Measurements from ENCODE around the gene SSH2. TPM values are rescaled to one million over a fixed set of nuclear protein-coding genes. Genes with fewer than 3 reads are reported as not detected.

Gene SSH2
- polyA plus RNA-seq, 1 of the 3 experiments (the other 2 are of a cell fraction), result 8.8 TPM

GRCh38 chr17:29740017-29740416 lies 190.0 kb downstream of the SSH2 start:
- Histone ChIP-seq H3K9ac (no peak overlapping the region), H3K4me3 (ENCODE audit: low read depth in 2 of 2, low read length in 1 of 2) (no peak overlapping the region), H3K27me3 (ENCODE audit: insufficient read depth) (no peaks in the 10 kb centered on the region), H3K36me3 (replicated peaks in 1 of 2; ENCODE audit: control insufficient read depth in 1 of 2, insufficient read depth in 2 of 2, low read length in 1 of 2) (peaks cover 0 to 6% of the 10 kb centered on the region in 2 experiments), H2AFZ (ENCODE audit: low read depth) (no peak overlapping the region), H3F3A (replicated peaks; ENCODE audit: insufficient read depth) (no peaks in the 10 kb centered on the region), H3K9me2 (no peaks in the 10 kb centered on the region), H3K4me1 (ENCODE audit: control insufficient read depth in 1 of 2, insufficient read depth in 2 of 2, low read depth in 1 of 2, low read length in 1 of 2) (peaks cover 23 to 24% of the 10 kb centered on the region in 2 experiments; a peak in 3 of 4 replicates), H4K20me1 (ENCODE audit: insufficient read depth) (no peaks in the 10 kb centered on the region), H3K79me2 (ENCODE audit: insufficient read depth) (peaks cover 7% of the 10 kb centered on the region; the same call in 1 of the 2 replicates), H3K9me3 (no peaks in the 10 kb centered on the region), H3K4me2 (no peak overlapping the region), H3K27ac (ENCODE audit: low read depth in 2 of 2, low read length in 1 of 2) (peak overlapping the region in 1 of 2 experiments; percentile 85; a peak in 2 of 4 replicates)
- CTCF ChIA-PET, result no interaction called here
- POLR2A ChIA-PET, result no interaction called here
- DNase-seq, result peak; percentile 42
- whole genome bisulfite sequencing (ENCODE audit: low lambda C conversion rate), result 82% methylated on average over 3 of the region's 4 CpGs
- TF ChIP-seq GATA2 (CRISPR knock-in tag; IDR thresholded peaks at IDR 0.05), result peak; percentile 54; the same call in 1 of the 2 replicates
- TF ChIP-seq REST (IDR thresholded peaks at IDR 0.05; ENCODE audit: low read depth, low read length), result no peak
- no peak for TF ChIP-seq RAD21 (IDR thresholded peaks at IDR 0.05; ENCODE audit: low read length)

DNA sequence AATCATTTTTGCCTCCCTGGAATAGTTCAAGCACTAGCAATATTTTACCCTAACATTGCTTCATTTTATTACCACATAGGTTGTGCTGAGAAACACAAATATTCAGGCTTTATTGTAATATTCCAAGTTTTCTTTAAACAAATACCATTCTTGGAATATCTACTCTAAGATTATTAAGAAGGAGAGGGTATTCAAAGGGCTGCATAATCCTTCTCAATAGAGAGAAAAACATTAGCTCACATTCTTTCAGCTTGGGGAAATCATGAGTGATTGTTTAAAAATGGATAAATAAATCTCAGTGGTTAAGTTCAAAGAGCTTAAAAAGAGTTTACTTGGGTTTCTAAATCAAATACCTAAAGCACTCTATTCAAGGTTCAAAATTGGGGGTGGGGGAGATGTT lies 195.4 kb downstream of the SSH2 start:
- H3K27ac ChIP-seq (ENCODE audit: low read depth in 2 of 2, low read length in 1 of 2), result peak overlapping the region in 1 of 2 experiments; percentile 74; a peak in 2 of 4 replicates
- TF ChIP-seq REST (IDR thresholded peaks at IDR 0.05; ENCODE audit: low read depth, low read length) (no peak), GATA2 (CRISPR knock-in tag; IDR thresholded peaks at IDR 0.05) (no peak), MXI1 (IDR thresholded peaks at IDR 0.05; ENCODE audit: low read depth, low read length) (no peak), JUND (IDR thresholded peaks at IDR 0.05) (no peak), USF2 (IDR thresholded peaks at IDR 0.05; ENCODE audit: borderline replicate concordance, low read depth, low read length) (no peak), TAF1 (IDR thresholded peaks at IDR 0.05; ENCODE audit: borderline replicate concordance, low read depth, low read length) (no peak), RAD21 (IDR thresholded peaks at IDR 0.05; ENCODE audit: low read length) (no peak), FOXJ3 (CRISPR knock-in tag; IDR thresholded peaks at IDR 0.05) (no peak), SIN3A (IDR thresholded peaks at IDR 0.05; ENCODE audit: borderline replicate concordance, low read depth, low read length) (no peak), ZBTB33 (IDR thresholded peaks at IDR 0.05; ENCODE audit: borderline replicate concordance, low read depth) (no peak), EZH2phosphoT487 (IDR thresholded peaks at IDR 0.05; ENCODE audit: borderline replicate concordance, low read depth) (no peak), SMC3 (IDR thresholded peaks at IDR 0.05; ENCODE audit: low read depth, low read length) (no peak), CHD2 (IDR thresholded peaks at IDR 0.05; ENCODE audit: low read length, partially characterized antibody) (no peak)
- H3K4me1 ChIP-seq (ENCODE audit: control insufficient read depth in 1 of 2, insufficient read depth in 2 of 2, low read depth in 1 of 2, low read length in 1 of 2), result peaks cover 22 to 32% of the 10 kb centered on the region in 2 experiments; a peak in 3 of 4 replicates
- ChIA-PET POLR2A (no interaction called here), CTCF (no interaction called here)
- H3K27me3 ChIP-seq (ENCODE audit: insufficient read depth), result no peaks in the 10 kb centered on the region
- no peak overlapping the region for H2AFZ ChIP-seq (ENCODE audit: low read depth)
- H3K9me2 ChIP-seq, result no peaks in the 10 kb centered on the region
- H4K20me1 ChIP-seq (ENCODE audit: insufficient read depth), result no peaks in the 10 kb centered on the region
- no peak for DNase-seq
- no peaks in the 10 kb centered on the region for H3K79me2 ChIP-seq (ENCODE audit: insufficient read depth)
- H3K4me3 ChIP-seq (ENCODE audit: low read depth in 2 of 2, low read length in 1 of 2), result no peak overlapping the region
- H3K9me3 ChIP-seq, result no peaks in the 10 kb centered on the region
- H3K36me3 ChIP-seq (replicated peaks in 1 of 2; ENCODE audit: control insufficient read depth in 1 of 2, insufficient read depth in 2 of 2, low read length in 1 of 2), result peaks cover 3 to 6% of the 10 kb centered on the region in 2 experiments
- H3K9ac ChIP-seq, result no peak overlapping the region
- no peaks in the 10 kb centered on the region for H3F3A ChIP-seq (replicated peaks; ENCODE audit: insufficient read depth)
- H3K4me2 ChIP-seq, result no peak overlapping the region

Data from SK-N-SH (cell line).